GM19023 (cell line): ENCODE data around the gene ERVFRD-1.

Source experiments
- ATAC-seq: cut with Tn5 transposase; IDR thresholded peaks from one replicate; pipeline ENCODE4 v1.9.1; 2021; ENCODE audit warnings: mild to moderate bottlenecking, moderate library complexity; ENCODE audit not compliant: unreplicated experiment

ERVFRD-1 gene

DNA sequence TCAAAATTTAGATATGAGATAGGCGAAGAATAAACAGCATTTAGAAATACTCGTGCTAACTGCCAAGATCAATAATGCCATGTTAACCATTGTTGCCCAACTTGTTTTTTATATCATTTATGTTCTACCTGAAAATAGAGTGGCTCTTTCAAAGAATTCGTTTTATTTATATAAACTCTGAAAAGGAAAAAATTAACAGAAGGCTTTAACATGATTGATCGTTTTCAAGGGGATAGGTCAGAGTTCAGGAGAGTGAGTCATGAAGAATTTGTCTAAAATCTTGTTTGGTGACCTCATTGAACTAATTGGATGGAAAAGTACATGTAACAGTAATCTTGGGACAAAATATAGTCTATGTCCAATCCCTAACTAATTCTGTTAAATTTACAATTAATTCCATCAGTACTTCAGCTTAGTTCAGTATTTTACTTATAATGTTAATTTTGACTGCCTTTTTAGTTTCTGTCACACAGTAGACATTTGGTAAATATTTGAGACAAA lies 56.3 kb downstream of the ERVFRD-1 start:
- no peak for ATAC-seq

DNA sequence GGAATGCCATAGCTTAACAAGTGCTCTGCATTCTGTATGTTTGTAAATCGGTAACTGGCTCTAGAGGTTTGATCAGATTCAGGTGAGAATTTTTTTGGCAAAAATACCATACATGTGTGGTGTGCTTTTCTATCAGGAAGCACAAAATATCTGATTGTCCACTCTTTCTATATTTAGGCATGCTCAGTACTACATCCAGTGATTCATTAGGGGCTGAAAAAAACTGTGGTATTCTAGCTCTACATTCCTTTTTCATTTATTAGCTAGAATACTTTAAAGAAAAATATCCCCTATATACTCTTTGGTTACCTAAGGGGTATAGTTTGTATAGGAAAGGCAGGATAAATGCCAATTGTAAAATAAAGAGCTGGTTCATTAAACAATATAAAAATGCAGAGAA lies 56.8 kb downstream of the ERVFRD-1 start:
- no peak for ATAC-seq

DNA sequence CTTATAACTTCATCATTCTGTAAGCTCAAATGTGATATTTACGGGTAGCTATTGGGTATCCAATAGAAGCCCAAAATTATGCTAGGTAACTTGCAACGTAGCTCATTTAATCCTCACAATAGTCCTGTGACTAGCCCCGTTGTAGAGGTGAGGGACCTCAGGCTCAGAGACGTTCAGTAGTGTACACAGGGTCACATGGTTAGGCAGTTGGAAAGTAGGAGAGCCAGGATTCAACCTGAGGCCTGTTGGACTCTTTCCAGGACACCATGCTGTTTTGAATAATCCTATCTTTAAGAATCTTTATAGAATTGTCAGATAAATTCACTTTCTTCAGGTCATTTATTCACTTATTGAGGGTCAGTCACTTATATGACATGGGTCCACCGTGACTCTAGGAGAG lies 58.2 kb downstream of the ERVFRD-1 start:
- ATAC-seq, result no peak
